Transverse colon (tissue), 4 donors: ENCODE results near the gene ARHGAP5. TPM values are rescaled to one million over a fixed set of nuclear protein-coding genes. Genes with fewer than 3 reads are reported as not detected.

Source experiments
- DNase-seq: peaks from one replicate; pipeline ENCODE4 v3.0.0-alpha.2; 2019
- H3K27ac ChIP-seq, 4 donors: fragments of 200-600 bp; sonication (generic); 2 replicates each; pipeline ENCODE4 v1.5.1; 2016 to 2018; ENCODE audit warnings: inconsistent platforms in 4 of 4
- H3K27me3 ChIP-seq: fragments of 200-600 bp; sonication (generic); 2 replicates; pipeline ENCODE4 v1.5.1; 2017; ENCODE audit warnings: inconsistent platforms
- H3K36me3 ChIP-seq, 4 donors: fragments of 200-600 bp; sonication (generic); 2 replicates each; pipeline ENCODE4 v1.5.1; 2017 to 2019; ENCODE audit warnings: inconsistent platforms in 4 of 4
- H3K4me1 ChIP-seq, 4 donors: fragments of 200-600 bp; sonication (generic); 2 replicates each; pipeline ENCODE4 v1.5.1; 2017 to 2020; ENCODE audit warnings: inconsistent platforms in 4 of 4
- H3K4me3 ChIP-seq, 4 donors: fragments of 200-600 bp; sonication (generic); 1 replicate in 1 of 4; 2 replicates in 3 of 4; pipeline versions ENCODE4 v1.5.1 to v1.6.1; 2017 to 2019; ENCODE audit warnings: inconsistent platforms in 4 of 4
- H3K9me3 ChIP-seq, 2 donors: fragments of 200-600 bp; sonication (generic); 2 replicates each; pipeline ENCODE4 v1.5.1; 2017 to 2019; ENCODE audit warnings: inconsistent platforms in 2 of 2
- EP300 ChIP-seq: sonication (generic); formaldehyde crosslinking; IDR thresholded peaks from one replicate; pipeline ENCODE4 v1.6.1; 2017; ENCODE audit warnings: antibody characterized with exemption, low read depth
- POLR2A ChIP-seq: fragments of 450-650 bp; IDR thresholded peaks from one replicate; pipeline ENCODE4 v1.6.1; 2016; ENCODE audit warnings: antibody characterized with exemption, mild to moderate bottlenecking, moderate library complexity
- POLR2AphosphoS5 ChIP-seq, 3 donors: sonication (generic); formaldehyde crosslinking; IDR thresholded peaks; one replicate each; pipeline ENCODE4 v1.6.1; 2016; ENCODE audit warnings: antibody characterized with exemption in 3 of 3
- WGBS, 2 donors: methylation state at CpG; one replicate each; pipeline ENCODE4 v1.1.5; 2018; ENCODE audit warnings: low coverage in 1 of 2; 5-methylcytosine and 5-hydroxymethylcytosine counted together
- in situ Hi-C, 4 donors: fragments of 200-750 bp; cut with MboI; loops; one replicate each; pipeline versions ENCODE4 v1.15.0 to v1.15.1; 2017; ENCODE audit warnings: low sequenced_read_pairs in 3 of 4, low pct_ligation_motif_present in 1 of 4, low pct_unique_long_range_greater_than_20kb in 1 of 4
- intact Hi-C: fragments of 100-400 bp; cut with DNase I; formaldehyde crosslinking; loops from one replicate; pipeline ENCODE4 v1.15.1; 2023; ENCODE audit warnings: low total_unique reads
- total RNA-seq, 4 donors: library from RNA; depleted of rRNA; stranded (reverse); fragments of >200 nt; gene quantifications; one replicate each; pipeline ENCODE4 v1.1.0, GENCODE V29; 2016
- TF ChIP-seq, protein P1 (sequence below), 5 experiments: fragments of 200-600 bp in 3 of 5; fragments of 450-650 bp in 2 of 5; sonication (generic) in 3 of 5; IDR thresholded peaks; 1 replicate in 2 of 5; 2 replicates in 3 of 5; pipeline ENCODE4 v1.5.1; 2016 to 2017; ENCODE audit warnings: antibody characterized with exemption in 5 of 5, inconsistent platforms in 3 of 5, mild to moderate bottlenecking in 2 of 5, moderate library complexity in 1 of 5

Gene ARHGAP5
- total RNA-seq, 4 donors from 2014 or later: 66.5 to 120 (median 85.3) TPM

DNA sequence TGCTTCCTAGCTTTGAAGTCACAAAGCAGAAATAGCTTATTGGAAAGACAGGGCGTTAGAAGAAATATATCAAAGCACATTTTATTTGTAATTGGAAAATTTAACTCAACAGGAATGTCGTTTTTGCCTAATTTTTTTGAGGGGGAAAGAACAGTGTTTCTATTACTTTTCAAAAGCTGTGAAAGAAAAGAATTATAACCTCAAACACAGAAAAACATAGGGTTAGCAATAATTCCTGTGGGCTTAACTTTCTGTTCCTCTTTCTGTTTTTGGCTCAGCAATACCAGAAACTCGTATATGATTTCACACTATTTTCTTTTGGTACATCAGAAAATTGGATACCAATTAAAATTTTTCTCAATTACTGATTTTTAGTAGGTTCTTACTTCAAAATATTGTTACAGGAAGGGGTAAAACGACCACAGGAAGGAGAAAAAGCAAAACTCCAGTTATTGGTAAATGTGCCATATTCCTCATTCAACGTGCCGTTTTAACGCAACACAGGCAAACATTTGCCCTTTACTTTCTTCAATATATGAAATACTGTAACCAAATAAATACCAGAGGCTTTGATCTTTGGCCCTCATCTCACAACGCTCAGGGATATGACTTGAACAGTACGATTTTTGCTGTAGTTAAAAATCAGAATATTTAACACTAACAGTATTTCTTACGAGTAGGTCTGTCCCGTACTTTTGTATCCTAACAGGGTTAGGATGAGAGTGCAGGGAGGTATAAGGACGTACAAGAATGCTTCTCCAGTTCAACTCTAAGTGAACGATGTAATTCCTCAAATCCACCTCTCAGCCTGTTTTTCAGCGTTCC lies 123.5 kb downstream of the ARHGAP5 start:
- Histone ChIP-seq H3K27me3 (no peaks in the 10 kb centered on the region), H3K27ac (peak overlapping the region; percentile 80 to 89 (median 85)), H3K9me3 (no peaks in the 10 kb centered on the region), H3K36me3 (no peaks in the 10 kb centered on the region), H3K4me1 (peaks cover 0 to 23% (median 16%) of the 10 kb centered on the region in 4 donors), H3K4me3 (peak overlapping the region; percentile 21 to 75 (median 62))
- in situ Hi-C loops (loop anchor here in 2 of 4 donors (25.0 kb wide), 1 partner anchor 113 kb away; the partner anchor contains the start of gene ARHGAP5 (in 2 of the 2)), intact Hi-C loops (loop anchor here (5.0 kb wide), 1 partner anchor 123 kb away; the partner anchor contains the start of gene ARHGAP5)
- TF ChIP-seq POLR2AphosphoS5 (IDR thresholded peaks at IDR 0.05) (no peak), EP300 (no peak), POLR2A (no peak)
- TF ChIP-seq, protein P1, sequence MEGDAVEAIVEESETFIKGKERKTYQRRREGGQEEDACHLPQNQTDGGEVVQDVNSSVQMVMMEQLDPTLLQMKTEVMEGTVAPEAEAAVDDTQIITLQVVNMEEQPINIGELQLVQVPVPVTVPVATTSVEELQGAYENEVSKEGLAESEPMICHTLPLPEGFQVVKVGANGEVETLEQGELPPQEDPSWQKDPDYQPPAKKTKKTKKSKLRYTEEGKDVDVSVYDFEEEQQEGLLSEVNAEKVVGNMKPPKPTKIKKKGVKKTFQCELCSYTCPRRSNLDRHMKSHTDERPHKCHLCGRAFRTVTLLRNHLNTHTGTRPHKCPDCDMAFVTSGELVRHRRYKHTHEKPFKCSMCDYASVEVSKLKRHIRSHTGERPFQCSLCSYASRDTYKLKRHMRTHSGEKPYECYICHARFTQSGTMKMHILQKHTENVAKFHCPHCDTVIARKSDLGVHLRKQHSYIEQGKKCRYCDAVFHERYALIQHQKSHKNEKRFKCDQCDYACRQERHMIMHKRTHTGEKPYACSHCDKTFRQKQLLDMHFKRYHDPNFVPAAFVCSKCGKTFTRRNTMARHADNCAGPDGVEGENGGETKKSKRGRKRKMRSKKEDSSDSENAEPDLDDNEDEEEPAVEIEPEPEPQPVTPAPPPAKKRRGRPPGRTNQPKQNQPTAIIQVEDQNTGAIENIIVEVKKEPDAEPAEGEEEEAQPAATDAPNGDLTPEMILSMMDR (IDR thresholded peaks at IDR 0.05): no peak
- DNase-seq: no peak
- 8% methylated on average over 13 to 14 of the region's 14 CpGs for WGBS, 2 donors

DNA sequence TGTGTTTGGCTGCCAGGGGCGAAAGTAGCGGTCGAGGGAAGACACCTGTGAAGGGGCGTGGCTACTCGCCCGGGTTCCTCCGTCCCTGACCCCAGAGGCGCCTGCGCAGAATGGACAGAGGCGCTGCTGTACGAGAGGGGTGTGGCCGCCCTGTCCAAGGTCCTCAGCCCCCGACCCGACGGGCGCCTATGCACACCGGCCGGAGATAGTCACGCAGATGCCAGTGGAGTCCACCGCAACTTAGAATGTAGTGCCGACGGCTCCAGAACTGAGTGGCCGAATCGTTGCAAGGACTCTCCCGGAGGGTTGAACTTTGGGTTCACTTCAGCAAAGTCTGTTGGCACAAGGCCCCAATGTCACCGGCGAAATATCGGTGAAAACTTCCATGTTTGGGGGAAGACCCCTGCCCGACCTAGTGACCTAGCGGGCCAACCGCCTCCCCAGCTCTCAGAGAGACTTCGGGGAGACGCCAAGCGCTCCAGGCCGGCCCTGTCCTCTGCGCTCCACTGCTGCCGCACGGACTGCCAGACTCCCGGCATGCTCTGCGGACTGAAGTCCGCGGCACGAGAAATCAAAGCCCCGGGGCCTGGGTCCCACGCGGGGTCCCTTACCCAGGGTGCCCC lies 124.2 kb downstream of the ARHGAP5 start:
- intact Hi-C loops (loop anchor here (5.0 kb wide), 1 partner anchor 124 kb away; the partner anchor contains the start of gene ARHGAP5), in situ Hi-C loops (loop anchor here in 2 of 4 donors (25.0 kb wide), 1 partner anchor 114 kb away; the partner anchor contains the start of gene ARHGAP5 (in 2 of the 2))
- peak; percentile 94 for DNase-seq
- Histone ChIP-seq H3K36me3 (no peaks in the 10 kb centered on the region), H3K9me3 (no peaks in the 10 kb centered on the region), H3K4me1 (peaks cover 0 to 23% (median 16%) of the 10 kb centered on the region in 4 donors), H3K4me3 (peak overlapping the region; percentile 21 to 75 (median 62)), H3K27me3 (no peaks in the 10 kb centered on the region), H3K27ac (peak overlapping the region; percentile 80 to 89 (median 85))
- TF ChIP-seq POLR2AphosphoS5 (IDR thresholded peaks at IDR 0.05): peak in 2 of 3 donors; percentile 27 to 64
- TF ChIP-seq POLR2A: peak; percentile 21
- no peak for TF ChIP-seq EP300
- 0% methylated on average over 35 of the region's 46 CpGs; no CpG with 5 or more reads in 1 of the 2 donors for WGBS, 2 donors

DNA sequence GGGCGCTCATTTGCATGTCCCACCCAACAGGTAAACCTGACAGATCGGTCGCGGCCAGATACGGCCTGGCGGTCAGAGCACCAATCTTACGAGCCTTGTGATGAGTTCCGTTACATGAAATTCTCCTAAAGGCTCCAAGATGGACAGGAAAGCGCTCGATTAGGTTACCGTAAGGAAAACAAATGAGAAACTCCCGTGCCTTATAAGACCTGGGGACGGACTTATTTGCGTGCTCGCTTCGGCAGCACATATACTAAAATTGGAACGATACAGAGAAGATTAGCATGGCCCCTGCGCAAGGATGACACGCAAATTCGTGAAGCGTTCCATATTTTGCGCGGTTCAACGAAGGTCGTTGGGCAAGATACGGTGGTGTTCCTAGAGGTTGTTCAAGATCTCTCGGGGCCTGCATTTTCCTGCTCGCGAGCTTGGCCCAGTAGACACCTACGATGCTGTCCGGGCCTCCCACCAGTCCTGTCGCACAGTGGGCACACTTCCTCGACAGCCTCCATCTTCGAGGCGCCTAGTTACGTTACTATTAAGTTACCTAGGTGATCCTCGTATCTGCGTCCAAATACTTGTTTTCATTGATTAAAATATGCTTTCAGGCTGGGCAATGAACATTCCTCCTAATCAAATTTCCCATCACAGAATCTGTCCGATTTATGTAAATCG lies 124.8 kb downstream of the ARHGAP5 start, which contains the start of gene RNU6-7:
TSS of gene RNU6-7 (plus strand) at position 230 of the 675 bp plus-strand sequence.
- in situ Hi-C loops: loop anchor here in 2 of 4 donors (25.0 kb wide), 1 partner anchor 115 kb away; the partner anchor contains the start of gene ARHGAP5 (in 2 of the 2)
- 1 to 4% methylated on average over 19 to 40 of the region's 40 CpGs for WGBS, 2 donors

DNA sequence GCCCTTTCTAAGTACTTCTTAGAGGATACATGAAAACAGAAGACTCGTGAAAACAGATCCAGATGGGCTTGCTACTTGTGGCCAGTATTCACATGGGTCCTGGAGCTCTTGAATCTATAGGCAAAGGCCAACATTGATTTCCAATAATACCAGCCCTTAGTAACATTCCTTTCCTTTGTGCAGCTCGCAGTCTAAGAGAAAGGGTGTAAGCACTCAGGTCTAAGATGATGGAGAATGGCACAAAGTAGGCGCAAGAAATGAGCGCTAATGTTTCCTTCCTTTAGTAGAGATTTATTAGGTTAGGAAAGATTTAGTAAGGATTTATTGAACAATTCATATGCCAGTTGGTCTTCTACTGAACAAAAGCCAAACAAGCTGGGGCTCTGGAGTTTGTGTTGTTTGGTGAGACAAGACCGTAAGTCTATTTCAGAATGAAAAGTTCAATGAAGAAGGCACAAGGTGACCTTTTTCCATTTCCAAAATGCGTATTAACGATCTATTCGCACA lies 125.4 kb downstream of the ARHGAP5 start:
- in situ Hi-C loops: loop anchor here in 2 of 4 donors (25.0 kb wide), 1 partner anchor 115 kb away; the partner anchor contains the start of gene ARHGAP5 (in 2 of the 2)

More for the DNA sequence above, 124.8 kb downstream of the ARHGAP5 start, which contains the start of gene RNU6-7:
- Histone ChIP-seq H3K9me3 (no peaks in the 10 kb centered on the region), H3K27me3 (no peaks in the 10 kb centered on the region), H3K4me3 (peak within 1 kb of the TSS; percentile 21 to 75 (median 62)), H3K27ac (peak within 1 kb of the TSS; percentile 80 to 89 (median 85)), H3K4me1 (peaks cover 0 to 23% (median 16%) of the 10 kb centered on the region in 4 donors), H3K36me3 (no peaks in the 10 kb centered on the region)
- intact Hi-C loops: loop anchor here (5.0 kb wide), 1 partner anchor 125 kb away; the partner anchor contains the start of gene ARHGAP5
- TF ChIP-seq POLR2AphosphoS5 (IDR thresholded peaks at IDR 0.05) (peak in 1 of 3 donors; percentile 3), EP300 (no peak)
- peak; percentile 24 for DNase-seq

More for the DNA sequence above, 125.4 kb downstream of the ARHGAP5 start:
- peak overlapping the region; percentile 21 to 75 (median 62) for H3K4me3 ChIP-seq
- TF ChIP-seq, protein P1 (IDR thresholded peaks at IDR 0.05): no peak
- TF ChIP-seq POLR2AphosphoS5 (IDR thresholded peaks at IDR 0.05): no peak
- H3K9me3 ChIP-seq: no peaks in the 10 kb centered on the region
- H3K27me3 ChIP-seq: no peaks in the 10 kb centered on the region
- 1 to 2% methylated on average over 8 of the region's 8 CpGs for WGBS, 2 donors
- H3K36me3 ChIP-seq: no peaks in the 10 kb centered on the region
- DNase-seq: no peak
- H3K4me1 ChIP-seq: peaks cover 0 to 23% (median 16%) of the 10 kb centered on the region in 4 donors
- H3K27ac ChIP-seq: peak overlapping the region; percentile 80 to 89 (median 85)
- intact Hi-C loops: loop anchor here (5.0 kb wide), 1 partner anchor 125 kb away; the partner anchor contains the start of gene ARHGAP5
